Measurements from ENCODE around the gene MMP23B.

GRCh38 chr1:1671365-1672119, 39.6 kb downstream of the MMP23B start:
- TF ChIP-seq TAF1 (IDR thresholded peaks at IDR 0.05; ENCODE audit: borderline replicate concordance, low read depth, low read length) (no peak), LARP7 (IDR thresholded peaks at IDR 0.05) (no peak), ESRRA (IDR thresholded peaks at IDR 0.05; ENCODE audit: low read length) (no peak), SUZ12 (IDR thresholded peaks at IDR 0.05; ENCODE audit: unreplicated experiment) (no peak), POLR2AphosphoS5 (IDR thresholded peaks at IDR 0.05; ENCODE audit: low read length) (no peak), BRCA1 (IDR thresholded peaks at IDR 0.05; ENCODE audit: low read depth, low read length) (no peak)
- TF ChIP-seq, protein P1, sequence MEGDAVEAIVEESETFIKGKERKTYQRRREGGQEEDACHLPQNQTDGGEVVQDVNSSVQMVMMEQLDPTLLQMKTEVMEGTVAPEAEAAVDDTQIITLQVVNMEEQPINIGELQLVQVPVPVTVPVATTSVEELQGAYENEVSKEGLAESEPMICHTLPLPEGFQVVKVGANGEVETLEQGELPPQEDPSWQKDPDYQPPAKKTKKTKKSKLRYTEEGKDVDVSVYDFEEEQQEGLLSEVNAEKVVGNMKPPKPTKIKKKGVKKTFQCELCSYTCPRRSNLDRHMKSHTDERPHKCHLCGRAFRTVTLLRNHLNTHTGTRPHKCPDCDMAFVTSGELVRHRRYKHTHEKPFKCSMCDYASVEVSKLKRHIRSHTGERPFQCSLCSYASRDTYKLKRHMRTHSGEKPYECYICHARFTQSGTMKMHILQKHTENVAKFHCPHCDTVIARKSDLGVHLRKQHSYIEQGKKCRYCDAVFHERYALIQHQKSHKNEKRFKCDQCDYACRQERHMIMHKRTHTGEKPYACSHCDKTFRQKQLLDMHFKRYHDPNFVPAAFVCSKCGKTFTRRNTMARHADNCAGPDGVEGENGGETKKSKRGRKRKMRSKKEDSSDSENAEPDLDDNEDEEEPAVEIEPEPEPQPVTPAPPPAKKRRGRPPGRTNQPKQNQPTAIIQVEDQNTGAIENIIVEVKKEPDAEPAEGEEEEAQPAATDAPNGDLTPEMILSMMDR (IDR thresholded peaks at IDR 0.05 in 2 of 3, conservative IDR thresholded peaks at IDR 0.05 in 1 of 3; ENCODE audit: control insufficient read depth in 2 of 3, extremely low read depth in 1 of 3, insufficient read depth in 1 of 3, low read depth in 3 of 3, low read length in 3 of 3) = no peak

Measured in GM12878 (cell line).